SU-DHL-6 (cell line): ENCODE measurements around the gene PIBF1.

Source experiments
- CTCF ChIP-seq: fragments of 200-600 bp; sonication (generic); IDR thresholded peaks from one replicate; pipeline ENCODE4 v1.5.1; 2017; ENCODE audit warnings: antibody characterized with exemption, mild to moderate bottlenecking, low read length, moderate library complexity; ENCODE audit not compliant: insufficient read depth, poor library complexity, severe bottlenecking
- EZH2phosphoT487 ChIP-seq: fragments of 200-600 bp; sonication (generic), shearing (Covaris generic); conservative IDR thresholded peaks from 2 replicates; pipeline ENCODE4 v1.6.1; 2018; ENCODE audit warnings: mild to moderate bottlenecking, antibody characterized with exemption, low read length, moderate library complexity, mixed read lengths

- TF ChIP-seq CTCF (no peak), EZH2phosphoT487 (no peak)
Measured at GRCh38 chr13:73057284-73058063, 275.5 kb downstream of the PIBF1 start.
